Uterus (tissue), 4 donors: Measurements from ENCODE around the gene MUC20. TPM values are rescaled to one million over a fixed set of nuclear protein-coding genes. Genes with fewer than 3 reads are reported as not detected.

Experiments
- DNase-seq, 2 donors: peaks; one replicate each; pipeline ENCODE4 v3.0.0-alpha.2; 2019 to 2020
- H3K27ac ChIP-seq, 2 donors: fragments of 200-600 bp; sonication (generic); 1 replicate in 1 of 2; 2 replicates in 1 of 2; pipeline ENCODE4 v1.5.1; 2016 to 2018
- H3K27me3 ChIP-seq, 2 donors: fragments of 200-600 bp; sonication (generic); one replicate each; pipeline ENCODE4 v1.5.1; 2018 to 2019; ENCODE audit warnings: control low read depth in 1 of 2
- H3K36me3 ChIP-seq, 2 donors: fragments of 200-600 bp; sonication (generic); one replicate each; pipeline ENCODE4 v1.5.1; 2019; ENCODE audit warnings: control low read depth in 1 of 2
- H3K4me1 ChIP-seq, 2 donors: fragments of 200-600 bp; sonication (generic); one replicate each; pipeline ENCODE4 v1.5.1; 2018 to 2019; ENCODE audit warnings: control low read depth in 1 of 2
- H3K4me3 ChIP-seq, 2 donors: fragments of 200-600 bp; sonication (generic); 1 replicate in 1 of 2; 2 replicates in 1 of 2; pipeline ENCODE4 v1.5.1; 2018 to 2019; ENCODE audit warnings: mild to moderate bottlenecking in 1 of 2
- H3K9me3 ChIP-seq, 2 donors: fragments of 200-600 bp; sonication (generic); one replicate each; pipeline ENCODE4 v1.5.1; 2019; ENCODE audit warnings: control low read depth in 1 of 2
- POLR2A ChIP-seq, 2 donors: fragments of 450-650 bp; IDR thresholded peaks; one replicate each; pipeline ENCODE4 v1.6.1; 2016; ENCODE audit warnings: antibody characterized with exemption in 2 of 2, mild to moderate bottlenecking in 1 of 2, moderate library complexity in 1 of 2
- intact Hi-C: fragments of 100-400 bp; cut with DNase I; formaldehyde crosslinking; loops from one replicate; pipeline ENCODE4 v1.15.1; 2023; ENCODE audit warnings: low total_unique reads
- total RNA-seq, 4 donors: library from RNA; depleted of rRNA in 3 of 4; stranded (reverse); fragments of >200 nt in 3 of 4; gene quantifications; one replicate each; pipeline versions ENCODE4 v1.1.0 to v1.2.4, GENCODE V29; 2014 to 2023
- TF ChIP-seq, protein P1 (sequence below), 4 experiments: fragments of 200-600 bp in 2 of 4; fragments of 450-650 bp in 2 of 4; sonication (generic) in 2 of 4; IDR thresholded peaks; one replicate each; pipeline ENCODE4 v1.5.1; 2016 to 2019; ENCODE audit warnings: antibody characterized with exemption in 4 of 4, mild to moderate bottlenecking in 2 of 4, moderate library complexity in 1 of 4
- donor health status: DM: yes; HTN: yes; CAD: no.

Gene MUC20
- total RNA-seq, 4 donors from 2014 or later = 0.29 to 17.6 (median 4.4) TPM

DNA sequence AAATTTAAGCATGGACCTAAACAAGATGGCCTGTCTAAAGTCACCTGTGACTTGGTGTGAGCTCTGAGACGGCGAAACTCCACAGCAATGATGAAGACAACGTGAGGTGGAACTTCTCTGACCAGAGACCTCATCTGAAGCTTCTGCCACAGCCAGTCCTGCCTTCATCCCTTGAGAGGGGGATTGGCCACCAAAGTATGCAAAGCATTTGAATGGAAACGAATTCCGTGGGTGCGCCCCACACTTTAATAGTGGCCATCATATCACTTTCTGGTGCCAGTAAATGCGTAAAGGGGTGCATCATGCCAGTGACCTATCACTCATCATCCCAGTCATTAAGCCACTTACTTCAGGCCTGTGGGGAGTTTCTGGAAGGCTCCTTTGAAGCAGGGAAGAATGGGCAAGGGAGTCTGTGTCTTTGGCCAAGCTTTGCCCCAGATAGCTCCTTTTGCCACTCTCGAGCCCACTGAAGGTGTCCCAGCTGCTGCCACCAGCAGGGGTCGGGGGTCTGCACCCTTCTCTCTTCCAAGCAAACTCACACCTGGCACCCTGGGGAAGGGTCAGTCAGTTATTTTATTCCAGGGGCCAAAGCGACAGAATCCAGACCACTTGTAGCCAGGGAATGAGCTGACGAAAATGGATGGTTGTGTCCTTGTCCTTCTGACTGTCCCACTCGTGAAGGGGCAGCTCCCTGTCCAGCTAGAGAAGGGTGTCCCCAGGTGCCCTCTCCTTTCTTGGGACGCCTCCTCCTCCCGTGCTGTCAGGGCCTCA, 17.7 kb downstream of the MUC20 start:
- Histone ChIP-seq H3K4me3 (no peak overlapping the region), H3K4me1 (no peaks in the 10 kb centered on the region), H3K36me3 (no peaks in the 10 kb centered on the region), H3K9me3 (no peaks in the 10 kb centered on the region), H3K27me3 (no peaks in the 10 kb centered on the region), H3K27ac (no peak overlapping the region)
- no peak for TF ChIP-seq POLR2A (IDR thresholded peaks at IDR 0.05)
- TF ChIP-seq, protein P1, sequence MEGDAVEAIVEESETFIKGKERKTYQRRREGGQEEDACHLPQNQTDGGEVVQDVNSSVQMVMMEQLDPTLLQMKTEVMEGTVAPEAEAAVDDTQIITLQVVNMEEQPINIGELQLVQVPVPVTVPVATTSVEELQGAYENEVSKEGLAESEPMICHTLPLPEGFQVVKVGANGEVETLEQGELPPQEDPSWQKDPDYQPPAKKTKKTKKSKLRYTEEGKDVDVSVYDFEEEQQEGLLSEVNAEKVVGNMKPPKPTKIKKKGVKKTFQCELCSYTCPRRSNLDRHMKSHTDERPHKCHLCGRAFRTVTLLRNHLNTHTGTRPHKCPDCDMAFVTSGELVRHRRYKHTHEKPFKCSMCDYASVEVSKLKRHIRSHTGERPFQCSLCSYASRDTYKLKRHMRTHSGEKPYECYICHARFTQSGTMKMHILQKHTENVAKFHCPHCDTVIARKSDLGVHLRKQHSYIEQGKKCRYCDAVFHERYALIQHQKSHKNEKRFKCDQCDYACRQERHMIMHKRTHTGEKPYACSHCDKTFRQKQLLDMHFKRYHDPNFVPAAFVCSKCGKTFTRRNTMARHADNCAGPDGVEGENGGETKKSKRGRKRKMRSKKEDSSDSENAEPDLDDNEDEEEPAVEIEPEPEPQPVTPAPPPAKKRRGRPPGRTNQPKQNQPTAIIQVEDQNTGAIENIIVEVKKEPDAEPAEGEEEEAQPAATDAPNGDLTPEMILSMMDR (IDR thresholded peaks at IDR 0.05) = no peak
- no peak for DNase-seq
- intact Hi-C loops = no loop called here

DNA sequence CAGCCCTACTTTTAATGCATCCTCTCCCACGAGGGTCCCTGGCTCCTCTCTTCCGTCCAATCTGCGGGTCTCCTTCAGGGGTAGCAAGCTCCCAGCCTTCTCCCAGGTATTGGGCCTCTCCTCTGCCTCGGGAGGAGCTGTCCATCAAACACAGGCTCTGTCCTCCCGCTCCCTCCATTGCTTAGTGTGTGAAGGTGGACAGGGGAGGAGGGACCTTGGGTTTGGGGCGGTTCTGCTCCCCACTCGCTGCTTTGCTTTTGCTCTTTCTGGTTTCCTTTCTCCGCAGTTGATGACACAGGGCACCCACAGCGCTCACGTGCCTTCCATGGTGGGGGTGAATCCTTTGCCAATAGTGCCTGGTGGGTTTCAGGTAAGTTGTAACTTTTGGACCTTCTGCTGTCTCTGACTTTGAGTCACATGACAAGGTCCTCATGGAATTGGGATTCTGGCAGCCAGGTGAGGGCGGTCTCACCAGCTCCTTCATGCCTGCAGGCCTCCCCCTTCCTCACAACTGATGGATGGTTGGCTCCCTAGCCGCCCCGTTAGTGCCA, 18.9 kb downstream of the MUC20 start:
- H3K36me3 ChIP-seq = no peaks in the 10 kb centered on the region
- no peak overlapping the region for H3K4me3 ChIP-seq
- intact Hi-C loops = no loop called here
- H3K27ac ChIP-seq = no peak overlapping the region
- DNase-seq = no peak
- H3K9me3 ChIP-seq = no peaks in the 10 kb centered on the region
- TF ChIP-seq, protein P1 (IDR thresholded peaks at IDR 0.05) = no peak
- TF ChIP-seq POLR2A (IDR thresholded peaks at IDR 0.05) = no peak
- no peaks in the 10 kb centered on the region for H3K4me1 ChIP-seq
- H3K27me3 ChIP-seq = no peaks in the 10 kb centered on the region

DNA sequence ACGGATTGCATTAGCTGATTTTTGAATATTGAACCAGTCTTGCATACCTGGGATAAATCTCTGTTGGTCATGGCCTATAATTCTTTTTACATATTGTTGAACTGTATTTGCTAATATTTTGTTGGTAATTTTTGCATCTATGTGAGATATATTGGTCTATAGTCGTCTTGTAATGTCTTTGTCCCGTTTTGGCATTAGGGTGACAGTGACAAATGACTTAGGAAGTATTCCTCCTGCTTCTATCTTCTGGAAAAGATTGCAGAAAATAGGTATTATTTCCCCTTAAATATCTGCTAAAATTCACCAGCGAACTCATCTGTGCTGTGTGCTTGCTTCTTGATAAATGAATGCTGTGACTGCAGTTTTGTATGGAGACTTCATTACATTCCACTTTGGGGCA, 23.7 kb downstream of the MUC20 start:
- no peaks in the 10 kb centered on the region for H3K27me3 ChIP-seq
- intact Hi-C loops = no loop called here
- no peak overlapping the region for H3K4me3 ChIP-seq
- DNase-seq = no peak
- no peaks in the 10 kb centered on the region for H3K4me1 ChIP-seq
- H3K9me3 ChIP-seq = no peaks in the 10 kb centered on the region
- TF ChIP-seq, protein P1 (IDR thresholded peaks at IDR 0.05) = no peak
- no peak for TF ChIP-seq POLR2A (IDR thresholded peaks at IDR 0.05)
- no peak overlapping the region for H3K27ac ChIP-seq
- no peaks in the 10 kb centered on the region for H3K36me3 ChIP-seq

DNA sequence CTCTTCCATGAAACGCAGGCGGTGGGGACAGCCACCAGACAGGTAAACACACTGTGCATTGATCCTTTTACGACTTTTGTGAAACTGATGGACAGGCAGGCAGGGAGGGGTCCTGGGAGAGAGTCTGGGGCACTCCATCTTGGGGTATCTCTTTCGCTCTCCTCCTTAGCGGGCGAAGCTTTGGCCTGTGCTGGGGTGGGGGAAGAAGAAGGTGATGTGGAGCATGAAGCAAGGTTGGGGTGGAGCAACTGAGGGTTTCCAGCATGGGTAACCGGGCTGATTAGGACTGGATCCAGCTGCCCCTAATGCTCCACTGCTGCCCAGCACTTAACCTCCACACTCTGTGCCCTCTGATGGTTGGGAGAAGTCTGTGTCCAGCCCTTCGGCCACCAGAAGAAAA, 25.6 kb downstream of the MUC20 start:
- no peaks in the 10 kb centered on the region for H3K27me3 ChIP-seq
- H3K27ac ChIP-seq = no peak overlapping the region
- no peak for DNase-seq
- H3K4me3 ChIP-seq = no peak overlapping the region
- TF ChIP-seq POLR2A (IDR thresholded peaks at IDR 0.05) = no peak
- TF ChIP-seq, protein P1 (IDR thresholded peaks at IDR 0.05) = no peak
- no peaks in the 10 kb centered on the region for H3K36me3 ChIP-seq
- intact Hi-C loops = no loop called here
- no peaks in the 10 kb centered on the region for H3K9me3 ChIP-seq
- no peaks in the 10 kb centered on the region for H3K4me1 ChIP-seq

DNA sequence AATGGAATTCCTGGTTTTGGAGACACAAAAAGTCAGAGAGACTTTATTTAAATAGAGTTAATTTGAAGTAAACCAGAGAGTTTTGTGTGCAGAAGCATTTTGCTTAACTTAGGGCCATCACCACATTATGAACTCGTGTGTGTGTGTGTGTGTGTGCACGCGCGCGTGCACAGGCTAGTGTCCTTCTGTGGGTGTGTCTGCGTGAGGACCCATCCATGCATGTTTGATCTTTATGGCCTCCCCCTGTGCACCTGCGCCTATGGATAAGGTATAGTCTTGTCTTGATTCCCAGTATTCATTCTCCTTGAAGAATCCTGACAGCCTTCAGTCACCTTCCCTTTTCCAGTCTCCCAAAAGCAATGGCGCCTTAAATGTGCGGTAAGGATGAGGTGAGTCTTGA, 26.0 kb downstream of the MUC20 start:
- H3K27me3 ChIP-seq = no peaks in the 10 kb centered on the region
- DNase-seq = no peak
- no peaks in the 10 kb centered on the region for H3K4me1 ChIP-seq
- no peak overlapping the region for H3K4me3 ChIP-seq
- H3K36me3 ChIP-seq = no peaks in the 10 kb centered on the region
- no peak overlapping the region for H3K27ac ChIP-seq
- H3K9me3 ChIP-seq = no peaks in the 10 kb centered on the region
- intact Hi-C loops = no loop called here
- TF ChIP-seq, protein P1 (IDR thresholded peaks at IDR 0.05) = no peak
- TF ChIP-seq POLR2A (IDR thresholded peaks at IDR 0.05) = no peak
